K562 (cell line): ENCODE data around the gene ENOX2. TPM values are rescaled to one million over a fixed set of nuclear protein-coding genes. Genes with fewer than 3 reads are reported as not detected.
A peak's percentile ranks its signal among the peaks of the same experiment; 100 is the strongest.

Experiments used
- E2F5 ChIP-seq: sonication (generic); formaldehyde crosslinking; IDR thresholded peaks from 2 replicates; pipeline ENCODE4 v1.8.0; 2022; ENCODE audit warnings: mild to moderate bottlenecking, missing genetic modification reagents
- ETS1 ChIP-seq: conservative IDR thresholded peaks from 2 replicates; pipeline ENCODE4 v1.6.1; 2011; ENCODE audit warnings: low read depth, mild to moderate bottlenecking, low read length; ENCODE audit not compliant: control insufficient read depth
- FOXJ2 ChIP-seq: fragments of 200-800 bp; sonication (Bioruptor generic); IDR thresholded peaks from 2 replicates; pipeline ENCODE4 v1.6.1; 2016; ENCODE audit warnings: missing genetic modification characterization, missing compliant biosample characterization
- FOXO4 ChIP-seq: fragments of 450-650 bp; formaldehyde crosslinking; IDR thresholded peaks from 2 replicates; pipeline ENCODE4 v1.4.0; 2020; ENCODE audit warnings: mild to moderate bottlenecking, moderate library complexity
- KDM5B ChIP-seq: fragments of 200-600 bp; sonication (generic); IDR thresholded peaks from 2 replicates; pipeline ENCODE4 v1.6.1; 2012; ENCODE audit warnings: low read depth, mild to moderate bottlenecking, moderate library complexity, low read length, control low read depth, inconsistent platforms; ENCODE audit not compliant: insufficient replicate concordance
- KLF13 ChIP-seq: fragments of 450-650 bp; IDR thresholded peaks from 2 replicates; pipeline ENCODE4 v1.6.1; 2016; ENCODE audit warnings: missing genetic modification characterization, low read depth, mild to moderate bottlenecking, missing compliant biosample characterization, moderate library complexity, borderline replicate concordance
- RFX5 ChIP-seq: IDR thresholded peaks from 2 replicates; pipeline ENCODE4 v1.6.1; 2011; ENCODE audit warnings: low read depth, mild to moderate bottlenecking, improper control_type of control experiment, low read length
- RHOXF2B ChIP-seq: fragments of 250-450 bp; sonication (Bioruptor Pico); conservative IDR thresholded peaks from 2 replicates; pipeline ENCODE4 v1.5.1; 2021
- SRSF9 ChIP-seq: fragments of 200-400 bp; formaldehyde crosslinking; IDR thresholded peaks from 2 replicates; pipeline ENCODE4 v1.6.1; 2017; ENCODE audit warnings: low read depth, low read length, borderline replicate concordance
- SUPT5H ChIP-seq: fragments of 450-650 bp; IDR thresholded peaks from 2 replicates; pipeline ENCODE4 v1.6.1; 2016
- TFE3 ChIP-seq: fragments of 450-650 bp; formaldehyde crosslinking; IDR thresholded peaks from 2 replicates; pipeline ENCODE4 v1.4.0; 2020; ENCODE audit warnings: mild to moderate bottlenecking, mixed read lengths
- ZBTB33 ChIP-seq: sonication (generic); formaldehyde crosslinking; IDR thresholded peaks from 2 replicates; pipeline ENCODE4 v1.8.1; 2023; ENCODE audit warnings: mild to moderate bottlenecking, missing genetic modification reagents
- ZKSCAN1 ChIP-seq: fragments of 150-350 bp; IDR thresholded peaks from 2 replicates; pipeline ENCODE4 v1.6.1; 2016; ENCODE audit warnings: low read depth, low read length
- ZNF140 ChIP-seq: fragments of 250-450 bp; sonication (Bioruptor Pico); IDR thresholded peaks from 2 replicates; pipeline ENCODE4 v1.8.0; 2021; ENCODE audit warnings: moderate library complexity, mild to moderate bottlenecking, inconsistent platforms
- ZNF23 ChIP-seq: fragments of 250-450 bp; sonication (Bioruptor Pico); IDR thresholded peaks from 2 replicates; pipeline ENCODE4 v1.4.0; 2020; ENCODE audit warnings: mild to moderate bottlenecking
- ZNF316 ChIP-seq: fragments of 450-650 bp; IDR thresholded peaks from 2 replicates; pipeline ENCODE4 v1.6.1; 2016
- ZNF589 ChIP-seq: fragments of 200-800 bp; sonication (Bioruptor generic); IDR thresholded peaks from 2 replicates; pipeline ENCODE4 v1.6.1; 2016; ENCODE audit warnings: low read depth, missing genetic modification characterization, missing compliant biosample characterization
- ZNF668 ChIP-seq: fragments of 250-450 bp; sonication (Bioruptor Pico); IDR thresholded peaks from 2 replicates; pipeline ENCODE4 v1.8.0; 2022; ENCODE audit warnings: mild to moderate bottlenecking, inconsistent platforms
- polyA plus RNA-seq, 8 experiments: library from polyadenylated mRNA; depleted of rRNA in 4 of 8; stranded (reverse) in 5 of 8; unstranded in 3 of 8; fragments of >200 nt; fragmentation: Nextera tagmentation in 2 of 8; fragmentation: Illumina TruSeq in 1 of 8; extraction: Ambion mirVana in 2 of 8; extraction: Trizol in 1 of 8; gene quantifications; 2 replicates each; pipeline versions ENCODE4 v1.2.1 to v1.2.3, GENCODE V29; 2011 to 2014; ENCODE audit warnings: inconsistent platforms in 1 of 8, missing spikeins in 1 of 8
- total RNA-seq, 7 experiments: library from RNA; depleted of rRNA in 6 of 7; stranded (reverse); fragments of >200 nt in 6 of 7; fragmentation: Illumina TruSeq in 2 of 7; extraction: Trizol in 2 of 7; gene quantifications; 2 replicates each; pipeline versions ENCODE4 v1.2.1 to v1.2.3, GENCODE V29; 2011 to 2021; ENCODE audit warnings: low replicate concordance in 1 of 7

ENOX2 gene
- total and polyA plus RNA-seq, 9 of the 15 experiments (the other 6 are each of a cell fraction or from before 2014, with no cell fraction given), result 6.1 to 24.0 (median 13.8) TPM

- no peak for TF ChIP-seq SUPT5H
- TF ChIP-seq KLF13 (tag), result no peak
- TF ChIP-seq ZNF316, result no peak
- peak; percentile 72; the same call in 1 of the 2 replicates for TF ChIP-seq ZNF589 (CRISPR knock-in tag)
- no peak for TF ChIP-seq RHOXF2B (CRISPR knock-in tag)
- no peak for TF ChIP-seq RFX5
- no peak for TF ChIP-seq E2F5 (CRISPR knock-in tag)
- no peak for TF ChIP-seq SRSF9
- TF ChIP-seq ZNF140 (CRISPR knock-in tag), result no peak
- 0 out of 2 replicates have a peak, but pooled peaks have one; percentile 35 for TF ChIP-seq ETS1
- TF ChIP-seq ZKSCAN1, result no peak
- TF ChIP-seq TFE3 (CRISPR knock-in tag), result no peak
- no peak for TF ChIP-seq ZNF668
- no peak for TF ChIP-seq ZBTB33
- TF ChIP-seq FOXJ2 (tag), result peak; percentile 64; the same call in 1 of the 2 replicates
- TF ChIP-seq FOXO4, result no peak
- TF ChIP-seq ZNF23 (CRISPR knock-in tag), result no peak
- no peak for TF ChIP-seq KDM5B
Observed at GRCh38 chrX:130952266-130953043, 49.4 kb upstream of the ENOX2 start (continued).
